Measurements from ENCODE around the gene HAND2.

DNA sequence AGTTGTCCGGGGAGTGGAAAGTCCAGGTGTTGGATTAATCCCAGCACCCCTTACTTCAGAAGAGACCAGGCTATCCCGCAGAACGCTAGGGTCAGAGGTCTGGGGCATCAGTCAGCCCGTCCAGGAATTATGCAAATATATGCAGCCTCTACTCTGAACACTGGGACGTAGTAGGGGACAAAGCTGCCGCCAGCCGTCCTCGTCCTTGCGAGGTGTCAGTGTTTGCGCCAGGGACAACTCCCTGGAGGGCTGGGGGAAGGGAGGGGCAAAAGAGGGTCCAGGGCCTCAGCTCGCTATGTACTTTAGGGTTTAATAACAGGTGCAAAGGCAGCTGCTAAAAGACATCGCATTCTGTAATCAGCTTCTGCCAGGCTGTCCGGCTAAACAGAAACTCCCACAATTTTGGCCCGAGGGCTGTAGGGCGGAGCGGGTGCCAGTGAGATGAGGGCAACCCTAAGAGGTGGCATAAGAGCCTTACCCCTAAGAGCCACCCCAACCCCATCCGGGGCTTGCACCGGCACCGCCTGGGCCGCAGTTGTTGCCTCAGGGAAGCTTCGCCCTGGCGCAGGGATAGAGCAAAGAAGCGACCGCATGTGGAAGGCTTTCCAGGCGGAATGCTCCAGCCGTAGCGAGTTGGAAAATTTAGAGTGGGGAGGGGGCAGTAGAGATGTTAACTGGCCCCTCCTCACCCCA lies 8.4 kb downstream of the HAND2 start:
- TF ChIP-seq, protein P1, sequence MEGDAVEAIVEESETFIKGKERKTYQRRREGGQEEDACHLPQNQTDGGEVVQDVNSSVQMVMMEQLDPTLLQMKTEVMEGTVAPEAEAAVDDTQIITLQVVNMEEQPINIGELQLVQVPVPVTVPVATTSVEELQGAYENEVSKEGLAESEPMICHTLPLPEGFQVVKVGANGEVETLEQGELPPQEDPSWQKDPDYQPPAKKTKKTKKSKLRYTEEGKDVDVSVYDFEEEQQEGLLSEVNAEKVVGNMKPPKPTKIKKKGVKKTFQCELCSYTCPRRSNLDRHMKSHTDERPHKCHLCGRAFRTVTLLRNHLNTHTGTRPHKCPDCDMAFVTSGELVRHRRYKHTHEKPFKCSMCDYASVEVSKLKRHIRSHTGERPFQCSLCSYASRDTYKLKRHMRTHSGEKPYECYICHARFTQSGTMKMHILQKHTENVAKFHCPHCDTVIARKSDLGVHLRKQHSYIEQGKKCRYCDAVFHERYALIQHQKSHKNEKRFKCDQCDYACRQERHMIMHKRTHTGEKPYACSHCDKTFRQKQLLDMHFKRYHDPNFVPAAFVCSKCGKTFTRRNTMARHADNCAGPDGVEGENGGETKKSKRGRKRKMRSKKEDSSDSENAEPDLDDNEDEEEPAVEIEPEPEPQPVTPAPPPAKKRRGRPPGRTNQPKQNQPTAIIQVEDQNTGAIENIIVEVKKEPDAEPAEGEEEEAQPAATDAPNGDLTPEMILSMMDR (IDR thresholded peaks at IDR 0.05) = no peak
- no peak for TF ChIP-seq POLR2A (IDR thresholded peaks at IDR 0.05)

All from body of pancreas (tissue), 4 donors.